Measurements from ENCODE around the gene KLHL24.
"Not testable (repeated sequence)": the region's sequence is repeated elsewhere in the genome, so short reads cannot be mapped to it uniquely, and the experiment has no call there.

The KLHL24 gene

GRCh38 chr3:183635107-183635430 is 354 bp upstream of the KLHL24 start:
- DNase-seq, result no peak

GRCh38 chr3:183636221-183637105 is 1.0 kb downstream of the KLHL24 start:
- DNase-seq, result peak; percentile 97

GRCh38 chr3:183637106-183637486 is 1.7 kb downstream of the KLHL24 start:
- no peak for DNase-seq

- DNase-seq, result not testable (repeated sequence)
Observed at GRCh38 chr3:183637633-183638032, 2.2 kb downstream of the KLHL24 start.

- no peak for DNase-seq
Observed at GRCh38 chr3:183638101-183638852, 2.9 kb downstream of the KLHL24 start.

- DNase-seq, result not testable (repeated sequence)
Observed at GRCh38 chr3:183640635-183641034, 5.2 kb downstream of the KLHL24 start.

GRCh38 chr3:183641882-183642281 is 6.5 kb downstream of the KLHL24 start:
- no peak for DNase-seq

GRCh38 chr3:183644244-183644643 is 8.8 kb downstream of the KLHL24 start:
- no peak for DNase-seq

- DNase-seq, result no peak
Observed at GRCh38 chr3:183645254-183645653, 9.8 kb downstream of the KLHL24 start.

GRCh38 chr3:183650554-183650953 is 15.1 kb downstream of the KLHL24 start:
- DNase-seq, result no peak

GRCh38 chr3:183653209-183654064 is 18.0 kb downstream of the KLHL24 start:
- no peak for DNase-seq

GRCh38 chr3:183654727-183655126 is 19.3 kb downstream of the KLHL24 start:
- no peak for DNase-seq

- DNase-seq, result no peak
Observed at GRCh38 chr3:183662099-183662498, 26.7 kb downstream of the KLHL24 start.

GRCh38 chr3:183664913-183665381 is 29.5 kb downstream of the KLHL24 start:
- DNase-seq, result peak; percentile 95

GRCh38 chr3:183680061-183680460 is 44.6 kb downstream of the KLHL24 start:
- DNase-seq, result no peak

GRCh38 chr3:183687705-183688104 is 52.3 kb downstream of the KLHL24 start:
- no peak for DNase-seq

GRCh38 chr3:183688874-183689273 is 53.5 kb downstream of the KLHL24 start:
- peak; percentile 12 for DNase-seq

- not testable (repeated sequence) for DNase-seq
Observed at GRCh38 chr3:183689621-183690020, 54.2 kb downstream of the KLHL24 start.

GRCh38 chr3:183690402-183690995 is 55.1 kb downstream of the KLHL24 start:
- no peak for DNase-seq

GRCh38 chr3:183692436-183692835 is 57.0 kb downstream of the KLHL24 start:
- DNase-seq, result no peak

GRCh38 chr3:183695569-183696364 is 60.3 kb downstream of the KLHL24 start:
- DNase-seq, result no peak

- DNase-seq, result no peak
Observed at GRCh38 chr3:183697123-183697609, 61.7 kb downstream of the KLHL24 start.
